GM19452 (cell line): ENCODE results near the gene RSAD1.

Source experiments
- ATAC-seq: cut with Tn5 transposase; IDR thresholded peaks from one replicate; pipeline ENCODE4 v1.9.1; 2021; ENCODE audit not compliant: unreplicated experiment

Gene RSAD1

GRCh38 chr17:50478391-50479381 lies at the start of gene RSAD1:
RSAD1 (plus strand) TSS chr17:50478860; CDS start chr17:50478885, 25 bp downstream.
- peak; percentile 88 for ATAC-seq

DNA sequence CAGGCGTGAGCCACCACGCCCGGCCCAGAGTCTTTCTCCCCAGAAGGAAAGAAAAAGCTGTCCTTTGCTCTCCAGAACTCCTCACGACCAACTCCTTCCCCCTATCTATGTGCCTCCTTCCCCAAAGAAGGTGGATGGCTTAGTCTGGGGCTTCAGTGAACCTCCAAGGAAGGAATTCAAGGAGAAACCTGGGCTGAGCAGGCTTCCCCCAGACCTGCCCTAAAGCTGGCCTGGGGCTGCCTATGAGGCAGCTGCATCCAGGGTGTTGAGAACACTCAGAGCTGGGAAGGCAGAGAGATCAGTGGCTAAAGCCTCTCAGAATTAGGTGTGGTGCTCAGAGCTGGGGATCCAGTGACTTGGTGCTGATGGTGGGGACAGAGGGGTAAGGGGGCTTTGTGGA lies 48.9 kb upstream of the RSAD1 start:
- no peak for ATAC-seq

DNA sequence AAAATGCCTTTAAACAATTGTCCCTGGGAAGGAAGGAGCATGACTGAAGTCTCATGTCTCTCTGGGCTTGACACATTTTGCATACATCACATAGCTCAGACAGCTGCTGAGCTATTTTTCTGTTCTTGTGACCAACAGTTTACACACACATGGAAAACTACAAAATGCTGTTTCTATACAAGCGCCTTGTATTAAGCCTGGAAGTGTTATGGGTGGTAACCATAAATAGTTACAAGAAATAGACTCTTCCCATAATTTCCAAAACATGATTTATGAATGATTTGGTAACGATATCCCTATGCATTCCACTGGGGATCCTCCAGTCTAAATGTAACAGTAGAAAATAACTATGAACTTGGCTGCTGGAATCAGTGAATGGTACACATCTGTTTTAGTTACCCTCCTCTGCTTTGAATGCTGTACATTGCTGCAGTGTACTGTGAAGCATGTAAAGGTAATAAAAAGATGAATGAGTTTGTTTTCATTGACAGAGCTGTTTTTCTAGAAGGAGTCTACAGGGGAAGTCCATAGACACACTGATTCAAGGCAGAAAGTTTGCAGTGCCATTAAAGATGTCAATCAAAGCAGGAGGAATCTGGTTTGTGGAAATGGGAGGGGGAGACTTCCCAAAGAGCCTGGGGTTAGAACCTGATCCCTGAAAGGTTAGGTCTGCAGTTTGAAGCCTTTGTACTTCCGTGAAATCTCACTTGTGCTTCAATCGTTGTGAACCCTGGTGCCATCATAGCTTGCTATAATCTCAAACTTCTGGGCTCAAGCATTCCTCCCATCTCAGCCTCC lies 47.6 kb upstream of the RSAD1 start:
- no peak for ATAC-seq

GRCh38 chr17:50432125-50432762 lies 46.4 kb upstream of the RSAD1 start:
- no peak for ATAC-seq

GRCh38 chr17:50437409-50437808 lies 41.3 kb upstream of the RSAD1 start:
- no peak for ATAC-seq

- ATAC-seq = no peak
These were observed 39.7 kb upstream of the RSAD1 start for GRCh38 chr17:50439008-50439407.

DNA sequence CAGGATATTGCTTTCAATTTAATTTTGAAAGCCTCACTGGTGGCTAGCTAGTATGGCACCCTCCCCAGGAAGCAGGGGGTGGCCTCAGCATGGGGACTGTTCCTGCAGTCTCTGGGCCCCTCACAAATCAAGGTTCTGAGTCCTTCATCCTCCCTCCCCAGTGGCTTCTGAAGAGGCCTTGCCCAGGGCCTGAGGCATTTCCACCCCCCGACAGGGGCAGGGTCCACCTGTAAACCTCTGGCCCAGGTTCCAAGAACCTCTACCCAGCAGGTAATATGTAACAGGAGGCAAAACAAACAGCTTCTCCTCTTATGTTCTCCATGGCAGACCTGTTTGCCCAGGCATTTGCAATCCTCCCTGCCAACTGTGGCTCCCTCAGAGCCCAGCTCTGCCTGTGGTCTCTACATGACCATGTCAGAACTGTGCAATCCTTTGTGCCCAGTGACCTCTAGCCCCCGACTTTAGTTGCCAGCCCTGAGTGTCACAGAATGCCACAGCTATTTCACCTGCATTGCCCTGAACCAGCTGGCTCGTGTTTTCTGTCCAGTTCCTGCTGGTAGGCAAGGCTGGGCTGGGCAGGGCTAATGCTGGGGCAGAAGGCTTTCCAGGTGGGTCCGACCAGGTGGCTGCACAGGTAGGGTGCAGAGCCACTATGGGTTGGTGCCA lies 38.4 kb upstream of the RSAD1 start:
- ATAC-seq = no peak

DNA sequence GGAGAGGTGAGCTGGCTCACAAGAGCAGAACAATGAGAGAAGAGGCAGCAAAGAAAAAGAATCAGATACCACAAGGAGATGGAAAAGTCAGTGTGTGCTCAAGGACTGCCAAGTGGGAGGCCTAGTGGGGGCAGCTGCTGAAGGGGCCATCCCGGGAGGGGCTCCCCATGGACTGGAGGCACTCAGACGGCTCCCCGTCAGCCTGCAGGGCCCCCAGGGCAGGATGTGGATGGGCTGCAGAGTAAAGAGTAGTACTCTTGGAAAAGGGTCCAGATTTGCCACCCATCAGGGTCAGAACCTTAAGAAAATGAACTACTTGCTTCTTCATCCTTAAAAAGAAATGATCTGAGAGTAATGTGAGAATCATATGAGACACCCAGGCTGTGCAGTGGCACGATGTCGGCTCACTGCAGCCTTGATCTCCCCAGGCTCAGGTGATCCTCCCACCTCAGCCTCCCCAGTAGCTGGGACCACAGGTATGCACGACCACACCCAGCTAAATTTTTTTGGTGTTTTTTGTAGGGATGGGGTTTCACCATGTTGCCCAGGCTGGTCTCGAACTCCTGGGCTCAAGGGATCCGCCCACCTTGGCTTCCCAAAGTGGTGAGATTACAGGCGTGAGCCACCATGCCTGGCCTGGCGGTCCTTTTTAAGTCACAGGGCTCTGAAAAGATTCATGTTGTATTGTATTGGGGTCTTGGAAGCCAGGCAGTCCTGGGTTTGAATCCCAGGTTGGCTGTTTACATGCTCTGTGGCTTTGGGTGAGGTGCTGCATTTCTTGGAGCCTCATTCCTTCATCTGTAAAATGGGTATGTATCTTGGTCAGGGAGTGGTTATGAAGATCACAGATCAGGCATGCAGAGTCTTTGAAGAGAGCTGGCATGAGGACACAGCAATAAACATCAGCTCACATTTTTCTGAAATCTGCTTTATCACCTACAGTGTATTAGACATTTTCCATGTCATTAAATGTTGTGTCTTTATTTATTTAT lies 37.5 kb upstream of the RSAD1 start:
- no peak for ATAC-seq

DNA sequence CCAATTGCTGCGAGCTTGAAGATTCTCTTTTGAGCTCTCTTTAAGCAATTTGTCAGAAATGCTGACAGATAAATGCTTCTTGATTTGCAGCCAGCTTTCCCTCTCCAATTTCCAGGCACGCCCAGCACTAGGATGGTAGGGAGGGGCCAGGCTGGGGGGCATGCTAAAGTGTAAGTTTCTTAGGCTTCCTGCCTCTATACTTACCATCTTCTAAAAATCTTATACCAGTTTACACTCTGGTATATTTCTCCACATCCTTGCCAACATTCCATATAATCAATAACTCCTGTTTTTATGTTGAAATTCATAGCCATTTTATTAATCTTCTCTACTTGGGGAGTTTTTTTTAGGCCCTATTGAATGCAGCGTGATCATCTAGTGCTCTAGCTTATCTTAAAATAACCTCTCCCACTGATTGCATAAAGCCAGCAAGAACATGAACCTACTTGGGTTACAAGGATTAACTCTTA lies 35.1 kb upstream of the RSAD1 start:
- ATAC-seq = no peak

GRCh38 chr17:50444841-50445715 lies 33.6 kb upstream of the RSAD1 start:
- no peak for ATAC-seq

- ATAC-seq = no peak
These were observed 32.8 kb upstream of the RSAD1 start for GRCh38 chr17:50445730-50446325.

DNA sequence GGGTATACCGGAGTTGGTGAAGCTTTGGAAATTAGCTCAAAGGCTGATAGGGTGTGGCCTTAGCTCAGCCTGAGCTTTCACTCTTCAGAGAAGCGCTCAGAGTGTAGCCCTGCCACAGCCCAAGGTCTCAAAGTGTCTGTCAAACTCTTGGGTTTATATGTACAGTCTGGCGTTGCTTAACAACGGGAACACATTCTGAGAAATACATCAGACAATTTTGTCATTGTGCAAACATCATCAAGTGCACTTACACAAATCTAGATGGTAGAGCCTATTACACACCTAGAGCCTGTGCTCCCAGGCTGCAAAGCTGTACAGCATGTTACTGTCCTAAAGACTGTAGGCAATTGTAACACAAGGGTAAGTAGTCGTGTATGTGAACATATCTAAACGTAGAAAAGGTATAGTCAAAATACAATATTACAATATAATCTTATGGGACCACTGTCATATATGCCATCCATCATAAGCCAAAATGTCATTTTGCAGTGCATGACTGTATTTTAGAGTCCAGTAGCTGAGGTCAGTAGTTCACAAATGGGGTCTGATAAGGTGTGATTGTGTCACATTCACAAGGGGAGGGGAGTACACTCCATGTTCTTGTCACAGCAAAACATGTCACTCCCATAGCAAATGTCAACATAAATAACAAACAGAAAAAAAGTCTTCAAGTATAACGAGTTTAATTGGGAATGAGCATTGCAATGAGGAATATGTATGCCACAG lies 30.6 kb upstream of the RSAD1 start:
- ATAC-seq = no peak

GRCh38 chr17:50448643-50449042 lies 30.0 kb upstream of the RSAD1 start:
- no peak for ATAC-seq

GRCh38 chr17:50451943-50452629 lies 26.6 kb upstream of the RSAD1 start:
- ATAC-seq = no peak

GRCh38 chr17:50452630-50453300 lies 25.9 kb upstream of the RSAD1 start:
- ATAC-seq = no peak

DNA sequence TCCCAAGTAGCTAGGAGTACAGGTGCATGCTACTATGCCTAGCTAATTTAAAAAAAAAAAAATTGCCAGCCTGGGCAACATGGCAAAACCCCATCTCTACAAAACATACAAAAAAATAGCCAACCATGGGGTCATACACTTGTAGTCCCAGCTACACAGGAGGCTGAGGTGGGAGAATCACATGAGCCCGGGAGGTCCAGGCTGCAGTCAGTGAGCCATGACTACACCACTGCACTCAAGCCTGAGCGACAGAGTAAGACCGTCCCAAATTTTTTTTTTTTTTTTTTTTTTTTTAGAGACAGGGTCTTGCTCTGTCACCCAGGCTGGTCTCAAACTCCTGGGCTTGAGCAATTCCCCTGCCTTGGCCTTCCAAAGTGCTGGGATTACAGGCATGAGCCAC lies 24.8 kb upstream of the RSAD1 start:
- ATAC-seq = no peak
